ENCODE measurements around the gene KIF26B.

The KIF26B gene

DNA sequence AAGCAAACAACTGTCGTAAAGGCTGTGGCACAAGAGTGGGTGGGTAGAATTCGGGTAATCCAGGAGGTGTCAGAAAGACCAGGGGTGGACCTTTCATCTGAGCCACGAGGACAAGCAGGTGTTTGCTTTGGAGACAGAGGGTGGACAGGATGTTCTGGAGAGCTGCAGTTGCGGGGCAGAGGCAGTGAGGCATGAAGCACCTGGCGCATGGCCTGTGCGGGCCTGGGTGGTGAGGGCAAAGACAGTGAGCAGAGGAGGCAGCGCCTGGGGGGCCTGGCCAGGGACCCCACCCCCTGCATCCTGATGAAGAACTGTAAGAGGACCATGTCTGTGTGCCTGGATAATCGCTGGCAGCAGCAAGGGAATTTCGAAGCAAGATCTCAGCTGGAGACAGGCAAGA lies 24.9 kb downstream of the KIF26B start:
- no peak overlapping the region for H3K4me3 ChIP-seq (ENCODE audit: low read depth, low read length)
- DNase-seq (ENCODE audit: low read depth), result no peak
- no peak for TF ChIP-seq MYC (IDR thresholded peaks at IDR 0.05; ENCODE audit: low read depth, low read length)
- TF ChIP-seq, protein P1, sequence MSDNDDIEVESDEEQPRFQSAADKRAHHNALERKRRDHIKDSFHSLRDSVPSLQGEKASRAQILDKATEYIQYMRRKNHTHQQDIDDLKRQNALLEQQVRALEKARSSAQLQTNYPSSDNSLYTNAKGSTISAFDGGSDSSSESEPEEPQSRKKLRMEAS (IDR thresholded peaks at IDR 0.05; ENCODE audit: low read depth, low read length), result no peak
- TF ChIP-seq POLR2A (IDR thresholded peaks at IDR 0.05; ENCODE audit: extremely low read depth, insufficient read length), result no peak
- TF ChIP-seq, protein P2, sequence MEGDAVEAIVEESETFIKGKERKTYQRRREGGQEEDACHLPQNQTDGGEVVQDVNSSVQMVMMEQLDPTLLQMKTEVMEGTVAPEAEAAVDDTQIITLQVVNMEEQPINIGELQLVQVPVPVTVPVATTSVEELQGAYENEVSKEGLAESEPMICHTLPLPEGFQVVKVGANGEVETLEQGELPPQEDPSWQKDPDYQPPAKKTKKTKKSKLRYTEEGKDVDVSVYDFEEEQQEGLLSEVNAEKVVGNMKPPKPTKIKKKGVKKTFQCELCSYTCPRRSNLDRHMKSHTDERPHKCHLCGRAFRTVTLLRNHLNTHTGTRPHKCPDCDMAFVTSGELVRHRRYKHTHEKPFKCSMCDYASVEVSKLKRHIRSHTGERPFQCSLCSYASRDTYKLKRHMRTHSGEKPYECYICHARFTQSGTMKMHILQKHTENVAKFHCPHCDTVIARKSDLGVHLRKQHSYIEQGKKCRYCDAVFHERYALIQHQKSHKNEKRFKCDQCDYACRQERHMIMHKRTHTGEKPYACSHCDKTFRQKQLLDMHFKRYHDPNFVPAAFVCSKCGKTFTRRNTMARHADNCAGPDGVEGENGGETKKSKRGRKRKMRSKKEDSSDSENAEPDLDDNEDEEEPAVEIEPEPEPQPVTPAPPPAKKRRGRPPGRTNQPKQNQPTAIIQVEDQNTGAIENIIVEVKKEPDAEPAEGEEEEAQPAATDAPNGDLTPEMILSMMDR (IDR thresholded peaks at IDR 0.05; ENCODE audit: low read depth, low read length), result no peak

DNA sequence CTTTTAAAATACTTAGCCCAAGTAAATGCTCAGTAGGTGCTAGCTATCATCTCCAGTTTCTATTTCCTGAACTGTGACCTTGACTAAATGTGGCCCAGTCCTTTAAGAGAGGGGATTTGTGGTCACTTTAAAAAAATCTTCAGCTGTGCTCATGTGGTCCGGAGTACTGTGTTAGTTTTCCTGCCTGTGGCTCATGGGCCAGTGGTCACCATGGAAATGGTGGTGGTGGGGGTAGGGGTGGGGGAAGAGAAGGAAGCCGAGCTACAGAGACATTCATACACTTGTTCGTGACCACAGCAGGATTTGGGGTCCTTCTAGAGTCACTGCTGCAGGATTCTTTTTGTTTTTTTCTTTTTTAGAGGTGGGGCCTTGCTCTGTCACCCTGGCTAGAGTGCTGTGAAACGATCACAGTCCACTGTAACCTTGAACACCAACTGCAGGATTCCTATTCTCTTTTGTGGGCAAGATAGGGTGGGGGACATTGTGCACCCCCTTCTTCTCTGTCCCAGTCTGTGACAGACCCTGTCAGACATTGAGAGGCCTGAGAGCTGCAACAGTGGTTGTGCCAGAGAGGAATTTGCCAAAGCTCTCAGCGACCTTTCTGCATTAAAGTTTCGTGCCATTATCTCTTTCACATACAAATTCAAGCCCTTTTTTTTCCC lies 25.8 kb downstream of the KIF26B start:
- DNase-seq (ENCODE audit: low read depth), result peak; percentile 55
- no peak overlapping the region for H3K4me3 ChIP-seq (ENCODE audit: low read depth, low read length)
- TF ChIP-seq, protein P1 (IDR thresholded peaks at IDR 0.05; ENCODE audit: low read depth, low read length), result 0 out of 2 replicates have a peak, but pooled peaks have one; percentile 10
- TF ChIP-seq, protein P2 (IDR thresholded peaks at IDR 0.05; ENCODE audit: low read depth, low read length), result no peak
- TF ChIP-seq POLR2A (IDR thresholded peaks at IDR 0.05; ENCODE audit: extremely low read depth, insufficient read length), result no peak

- TF ChIP-seq POLR2A (IDR thresholded peaks at IDR 0.05; ENCODE audit: extremely low read depth, insufficient read length) (no peak), MYC (IDR thresholded peaks at IDR 0.05; ENCODE audit: low read depth, low read length) (no peak)
- TF ChIP-seq, protein P1 (IDR thresholded peaks at IDR 0.05; ENCODE audit: low read depth, low read length), result no peak
- TF ChIP-seq, protein P2 (IDR thresholded peaks at IDR 0.05; ENCODE audit: low read depth, low read length), result no peak
- no peak for DNase-seq (ENCODE audit: low read depth)
- no peak overlapping the region for H3K4me3 ChIP-seq (ENCODE audit: low read depth, low read length)
Measured at GRCh38 chr1:245181158-245181517, 26.4 kb downstream of the KIF26B start.

DNA sequence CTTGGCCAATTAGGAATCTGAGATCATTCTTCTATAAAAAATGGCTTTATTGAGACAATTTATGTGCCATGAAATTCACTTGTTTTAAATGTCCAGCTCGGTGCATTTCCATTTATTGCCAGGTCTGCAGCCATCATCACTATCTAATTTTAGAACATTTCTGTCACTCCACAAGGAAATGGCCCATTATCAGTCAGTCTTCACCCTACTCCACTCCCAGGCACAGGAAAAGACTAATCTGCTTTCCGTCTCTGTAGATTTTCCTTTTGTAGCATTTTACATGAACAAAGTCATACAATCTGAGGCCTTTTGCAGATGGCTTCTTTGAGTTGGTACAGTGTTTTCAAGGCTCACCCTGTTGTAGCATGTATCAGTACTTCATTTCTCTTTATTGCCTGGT lies 27.2 kb downstream of the KIF26B start:
- TF ChIP-seq, protein P1 (IDR thresholded peaks at IDR 0.05; ENCODE audit: low read depth, low read length), result no peak
- TF ChIP-seq POLR2A (IDR thresholded peaks at IDR 0.05; ENCODE audit: extremely low read depth, insufficient read length) (no peak), MYC (IDR thresholded peaks at IDR 0.05; ENCODE audit: low read depth, low read length) (no peak)
- TF ChIP-seq, protein P2 (IDR thresholded peaks at IDR 0.05; ENCODE audit: low read depth, low read length), result no peak
- DNase-seq (ENCODE audit: low read depth), result no peak
- H3K4me3 ChIP-seq (ENCODE audit: low read depth, low read length), result no peak overlapping the region

DNA sequence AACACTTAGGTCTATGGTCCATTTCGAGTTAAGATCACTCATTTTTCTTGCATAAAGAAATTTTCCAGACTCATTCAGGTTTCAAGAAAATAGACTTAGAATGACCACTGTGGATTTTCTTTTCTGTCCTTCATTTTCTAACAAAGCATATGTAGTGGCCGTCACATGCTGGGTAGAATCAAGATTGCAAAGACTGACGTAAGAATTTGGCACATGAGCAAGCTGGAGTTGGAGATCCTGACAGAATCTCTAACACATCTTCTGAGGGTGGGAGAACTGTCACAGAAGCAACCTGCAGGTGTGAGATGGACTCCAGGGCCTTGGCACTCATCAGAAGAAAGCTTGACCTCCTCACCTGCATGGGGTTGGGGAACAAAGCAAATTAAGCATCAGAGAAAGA lies 28.6 kb downstream of the KIF26B start:
- H3K4me3 ChIP-seq (ENCODE audit: low read depth, low read length), result no peak overlapping the region
- DNase-seq (ENCODE audit: low read depth), result no peak
- TF ChIP-seq MYC (IDR thresholded peaks at IDR 0.05; ENCODE audit: low read depth, low read length), result no peak

DNA sequence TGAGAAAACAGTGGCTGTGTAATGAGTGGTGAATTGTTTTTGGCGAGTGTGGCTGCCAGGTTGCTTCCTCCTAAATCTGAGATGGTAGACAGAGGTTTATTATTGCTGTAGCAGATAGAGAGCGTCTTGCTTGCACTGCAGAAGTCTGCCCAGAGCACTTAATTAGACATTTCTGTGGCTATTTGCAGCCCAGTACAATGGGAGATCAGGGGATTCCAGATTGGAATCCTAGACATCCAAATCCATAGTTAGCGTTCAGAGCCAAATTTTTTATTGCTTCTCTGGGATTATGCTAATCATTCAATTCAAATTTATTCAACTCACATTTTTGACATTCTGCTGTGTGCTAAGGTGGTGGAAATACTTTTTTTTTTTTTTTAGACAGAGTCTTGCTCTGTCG lies 30.0 kb downstream of the KIF26B start:
- no peak overlapping the region for H3K4me3 ChIP-seq (ENCODE audit: low read depth, low read length)
- TF ChIP-seq MYC (IDR thresholded peaks at IDR 0.05; ENCODE audit: low read depth, low read length) (no peak), POLR2A (IDR thresholded peaks at IDR 0.05; ENCODE audit: extremely low read depth, insufficient read length) (no peak)
- TF ChIP-seq, protein P1 (IDR thresholded peaks at IDR 0.05; ENCODE audit: low read depth, low read length), result no peak
- TF ChIP-seq, protein P2 (IDR thresholded peaks at IDR 0.05; ENCODE audit: low read depth, low read length), result no peak
- DNase-seq (ENCODE audit: low read depth), result no peak

All from NB4 (cell line).